ENCODE data around the gene KAT8.

KAT8 gene

DNA sequence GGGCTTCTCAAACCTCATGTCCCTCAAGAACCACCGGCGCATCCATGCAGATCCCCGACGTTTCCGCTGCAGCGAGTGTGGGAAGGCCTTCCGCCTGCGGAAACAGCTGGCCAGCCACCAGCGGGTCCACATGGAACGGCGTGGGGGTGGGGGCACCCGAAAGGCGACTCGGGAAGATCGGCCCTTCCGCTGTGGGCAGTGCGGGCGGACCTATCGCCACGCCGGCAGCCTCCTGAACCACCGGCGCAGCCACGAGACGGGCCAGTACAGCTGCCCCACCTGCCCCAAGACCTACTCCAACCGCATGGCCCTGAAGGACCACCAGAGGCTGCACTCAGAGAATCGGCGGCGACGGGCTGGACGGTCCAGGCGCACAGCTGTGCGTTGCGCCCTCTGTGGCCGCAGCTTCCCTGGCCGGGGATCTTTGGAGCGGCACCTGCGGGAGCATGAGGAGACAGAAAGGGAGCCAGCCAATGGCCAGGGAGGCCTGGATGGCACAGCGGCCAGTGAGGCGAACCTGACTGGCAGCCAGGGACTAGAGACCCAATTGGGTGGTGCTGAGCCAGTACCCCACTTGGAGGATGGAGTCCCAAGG lies 37.3 kb upstream of the KAT8 start:
- in situ Hi-C loops (cut with MboI; ENCODE audit: low sequenced_read_pairs, unreplicated experiment), result no loop called here
- TF ChIP-seq CTCF (IDR thresholded peaks at IDR 0.05; ENCODE audit: borderline replicate concordance, control extremely low read depth, extremely low read depth, insufficient read depth, missing control alignments), result no peak
- no peak for DNase-seq (ENCODE audit: low spot score)

DNA sequence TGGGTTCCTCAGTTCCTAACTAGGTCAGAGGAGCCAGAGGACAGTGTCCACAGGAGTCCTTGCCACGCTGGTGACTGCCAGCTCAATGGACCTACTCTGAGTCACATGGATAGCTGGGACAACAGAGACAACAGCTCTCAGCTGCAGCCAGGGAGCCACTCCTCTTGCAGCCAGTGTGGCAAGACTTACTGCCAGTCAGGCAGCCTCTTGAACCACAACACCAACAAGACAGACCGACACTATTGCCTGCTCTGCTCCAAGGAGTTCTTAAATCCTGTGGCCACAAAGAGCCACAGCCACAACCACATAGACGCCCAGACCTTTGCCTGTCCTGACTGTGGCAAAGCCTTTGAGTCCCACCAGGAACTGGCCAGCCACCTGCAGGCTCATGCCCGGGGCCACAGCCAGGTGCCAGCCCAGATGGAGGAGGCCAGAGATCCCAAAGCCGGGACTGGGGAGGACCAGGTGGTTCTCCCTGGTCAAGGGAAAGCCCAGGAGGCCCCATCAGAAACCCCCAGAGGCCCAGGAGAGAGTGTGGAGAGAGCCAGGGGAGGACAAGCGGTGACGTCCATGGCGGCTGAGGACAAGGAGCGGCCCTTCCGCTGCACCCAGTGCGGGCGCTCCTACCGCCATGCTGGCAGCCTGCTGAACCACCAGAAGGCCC lies 36.6 kb upstream of the KAT8 start:
- in situ Hi-C loops (cut with MboI; ENCODE audit: low sequenced_read_pairs, unreplicated experiment), result no loop called here
- DNase-seq (ENCODE audit: low spot score), result no peak
- no peak for TF ChIP-seq CTCF (IDR thresholded peaks at IDR 0.05; ENCODE audit: borderline replicate concordance, control extremely low read depth, extremely low read depth, insufficient read depth, missing control alignments)

- TF ChIP-seq CTCF (IDR thresholded peaks at IDR 0.05; ENCODE audit: borderline replicate concordance, control extremely low read depth, extremely low read depth, insufficient read depth, missing control alignments), result no peak
- no peak for DNase-seq (ENCODE audit: low spot score)
- in situ Hi-C loops (cut with MboI; ENCODE audit: low sequenced_read_pairs, unreplicated experiment), result no loop called here
These were observed 35.8 kb upstream of the KAT8 start for GRCh38 chr16:31081428-31082351.

GRCh38 chr16:31082368-31083045 lies 35.0 kb upstream of the KAT8 start:
- DNase-seq (ENCODE audit: low spot score), result no peak
- in situ Hi-C loops (cut with MboI; ENCODE audit: low sequenced_read_pairs, unreplicated experiment), result no loop called here

DNA sequence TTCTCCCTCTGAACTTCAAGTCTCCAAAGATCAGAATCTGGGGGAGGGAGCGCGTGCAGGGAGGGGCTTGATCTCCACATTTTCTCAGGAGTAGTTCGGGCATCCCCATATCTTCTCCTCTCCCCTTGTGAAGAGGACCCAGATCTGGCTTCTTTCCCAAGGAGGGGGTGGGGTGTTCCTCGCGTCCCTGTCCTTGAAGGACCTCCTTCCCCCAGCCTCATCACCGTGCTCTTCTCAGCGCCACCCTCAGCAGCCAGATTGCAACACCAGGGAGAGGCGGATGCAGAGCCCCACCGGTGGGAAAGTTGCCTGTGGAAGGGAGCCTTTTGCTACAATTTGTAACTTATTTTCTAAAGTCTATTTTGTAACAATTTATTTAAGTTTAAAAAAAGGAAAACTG lies 34.4 kb upstream of the KAT8 start:
- no peak for DNase-seq (ENCODE audit: low spot score)
- in situ Hi-C loops (cut with MboI; ENCODE audit: low sequenced_read_pairs, unreplicated experiment), result no loop called here
- no peak for TF ChIP-seq CTCF (IDR thresholded peaks at IDR 0.05; ENCODE audit: borderline replicate concordance, control extremely low read depth, extremely low read depth, insufficient read depth, missing control alignments)

More at GRCh38 chr16:31082368-31083045, 35.0 kb upstream of the KAT8 start:
- TF ChIP-seq CTCF (IDR thresholded peaks at IDR 0.05; ENCODE audit: borderline replicate concordance, control extremely low read depth, extremely low read depth, insufficient read depth, missing control alignments), result no peak

- DNase-seq (ENCODE audit: low spot score), result no peak
- no peak for TF ChIP-seq CTCF (IDR thresholded peaks at IDR 0.05; ENCODE audit: borderline replicate concordance, control extremely low read depth, extremely low read depth, insufficient read depth, missing control alignments)
- in situ Hi-C loops (cut with MboI; ENCODE audit: low sequenced_read_pairs, unreplicated experiment), result no loop called here
These were observed 33.9 kb upstream of the KAT8 start for GRCh38 chr16:31083556-31083955.
